Endothelial cell of umbilical vein (primary cell): Measurements from ENCODE around the gene SLC9B1. TPM values are rescaled to one million over a fixed set of nuclear protein-coding genes. Genes with fewer than 3 reads are reported as not detected.

Experiments
- BruUV-seq: library from RNA; stranded (reverse); fragments of 400-500 nt; replicated peaks from 2 replicates; lab custom pipeline; 2021; lab: Mats Ljungman, UMichigan
- CTCF ChIA-PET: fragments of 300-600, 350-600 bp; sonication (Branson Sonifier 250); formaldehyde crosslinking; loops from one replicate; lab custom pipeline; 2021; ENCODE audit warnings: antibody characterized with exemption, inconsistent platforms; lab: Charles Lee
- POLR2A ChIA-PET: fragments of 300-600, 350-600 bp; sonication (Branson Sonifier 250); formaldehyde crosslinking; loops from one replicate; lab custom pipeline; 2021; ENCODE audit warnings: antibody characterized with exemption, inconsistent platforms; lab: Charles Lee
- DNase-seq: peaks from one replicate; pipeline ENCODE4 v3.0.0-alpha.2; 2011; ENCODE audit warnings: low read depth, low spot score
- FAIRE-seq: peaks from 2 replicates; lab custom pipeline; 2011; peaks lifted over from hg19 to GRCh38; lab: Jason Lieb, UNC
- H2AFZ ChIP-seq: 2 replicates; pipeline ENCODE4 v1.6.0; 2012; ENCODE audit warnings: low read depth, low read length, control low read depth, inconsistent platforms
- H3K27ac ChIP-seq: 2 replicates; pipeline ENCODE4 v1.5.1; 2011; ENCODE audit warnings: low read depth, mild to moderate bottlenecking, control low read depth, low read length, moderate library complexity; ENCODE audit not compliant: insufficient read depth
- H3K27me3 ChIP-seq, 2 experiments: 2 replicates each; pipeline versions ENCODE4 v1.6.0 to v1.6.1; 2011; ENCODE audit warnings: low read length in 2 of 2, mixed read lengths in 1 of 2; ENCODE audit not compliant: control insufficient read depth in 2 of 2, insufficient read depth in 2 of 2
- H3K36me3 ChIP-seq, 2 experiments: 2 replicates in 1 of 2; 3 replicates in 1 of 2; pipeline ENCODE4 v1.5.1; 2011; ENCODE audit warnings: low read length in 2 of 2, mild to moderate bottlenecking in 1 of 2, moderate library complexity in 1 of 2; ENCODE audit not compliant: control insufficient read depth in 2 of 2, insufficient read depth in 2 of 2; ENCODE audit errors: extremely low read depth in 1 of 2
- H3K4me1 ChIP-seq: 3 replicates; pipeline ENCODE4 v1.5.1; 2011; ENCODE audit warnings: mild to moderate bottlenecking, low read length; ENCODE audit not compliant: control insufficient read depth, insufficient read depth; ENCODE audit errors: extremely low read depth
- H3K4me2 ChIP-seq: 2 replicates; pipeline ENCODE4 v1.6.1; 2011; ENCODE audit warnings: low read length, control low read depth, mixed read lengths; ENCODE audit not compliant: insufficient read depth
- H3K4me3 ChIP-seq, 3 experiments: fragments of 200-600 bp in 1 of 3; sonication (generic), shearing (Covaris generic) in 1 of 3; replicated peaks in 1 of 3; 2 replicates each; pipeline ENCODE4 v1.5.1; 2011 to 2016; ENCODE audit warnings: control low read depth in 3 of 3, low read length in 3 of 3, mild to moderate bottlenecking in 2 of 3, inconsistent platforms in 1 of 3, low read depth in 1 of 3, moderate library complexity in 1 of 3; ENCODE audit not compliant: insufficient read depth in 1 of 3
- H3K79me2 ChIP-seq: 2 replicates; pipeline ENCODE4 v1.6.0; 2012; ENCODE audit warnings: low read length, inconsistent platforms; ENCODE audit not compliant: control insufficient read depth, insufficient read depth
- H3K9ac ChIP-seq: replicated peaks from 2 replicates; pipeline ENCODE3; 2011; ENCODE audit warnings: low read length, control low read depth; ENCODE audit not compliant: insufficient read depth; ENCODE audit errors: extremely low read depth
- H3K9me1 ChIP-seq: replicated peaks from 3 replicates; pipeline ENCODE4 v1.6.0; 2011; ENCODE audit warnings: mild to moderate bottlenecking, low read length; ENCODE audit not compliant: control insufficient read depth, insufficient read depth; ENCODE audit errors: extremely low read depth
- H3K9me3 ChIP-seq: replicated peaks from 2 replicates; pipeline ENCODE4 v1.5.1; 2012; ENCODE audit warnings: low read length, inconsistent platforms; ENCODE audit not compliant: control insufficient read depth, insufficient read depth
- H4K20me1 ChIP-seq: replicated peaks from 2 replicates; pipeline ENCODE3; 2011; ENCODE audit warnings: mild to moderate bottlenecking, low read length; ENCODE audit not compliant: control insufficient read depth, insufficient read depth; ENCODE audit errors: extremely low read depth
- CTCF ChIP-seq, 2 donors: IDR thresholded peaks; 1 replicate in 1 of 2; 2 replicates in 1 of 2; pipeline ENCODE4 v1.5.1; 2011; ENCODE audit warnings: low read length in 2 of 2, mild to moderate bottlenecking in 2 of 2, moderate library complexity in 2 of 2, control low read depth in 1 of 2, inconsistent platforms in 1 of 2, low read depth in 1 of 2; ENCODE audit not compliant: insufficient read depth in 1 of 2; ENCODE audit errors: extremely low read depth in 1 of 2
- EZH2 ChIP-seq: IDR thresholded peaks from 2 replicates; pipeline ENCODE4 v1.6.1; 2012; ENCODE audit warnings: borderline replicate concordance, low read depth, mild to moderate bottlenecking, moderate library complexity, low read length, inconsistent platforms; ENCODE audit not compliant: severe bottlenecking
- FOS ChIP-seq: IDR thresholded peaks from 2 replicates; pipeline ENCODE4 v1.6.1; 2011; ENCODE audit warnings: mild to moderate bottlenecking, low read length, moderate library complexity, borderline replicate concordance; ENCODE audit not compliant: insufficient read depth
- GATA2 ChIP-seq: IDR thresholded peaks from 2 replicates; pipeline ENCODE4 v1.7.0; 2011; ENCODE audit warnings: low read depth, mild to moderate bottlenecking, moderate library complexity, mixed read lengths, low read length; ENCODE audit not compliant: insufficient read length, insufficient read depth
- JUN ChIP-seq: IDR thresholded peaks from 2 replicates; pipeline ENCODE4 v1.6.1; 2011; ENCODE audit warnings: borderline replicate concordance, low read depth; ENCODE audit not compliant: insufficient read length, insufficient read depth
- MAX ChIP-seq: IDR thresholded peaks from 2 replicates; pipeline ENCODE4 v1.6.1; 2011; ENCODE audit not compliant: insufficient read depth, insufficient read length
- MYC ChIP-seq: IDR thresholded peaks from one replicate; pipeline ENCODE4 v1.6.1; 2011; ENCODE audit warnings: mild to moderate bottlenecking, low read depth, low read length
- POLR2A ChIP-seq: IDR thresholded peaks from 2 replicates; pipeline ENCODE4 v1.6.1; 2012; ENCODE audit warnings: low read depth, mild to moderate bottlenecking, control low read depth, low read length
- POLR2AphosphoS5 ChIP-seq: IDR thresholded peaks from 2 replicates; pipeline ENCODE4 v1.6.1; 2012; ENCODE audit warnings: low read depth, mild to moderate bottlenecking, control low read depth, low read length, moderate library complexity; ENCODE audit not compliant: insufficient read depth
- dilution Hi-C: fragments of 300-500 bp; cut with MboI; formaldehyde crosslinking; loops from one replicate; pipeline ENCODE4 v1.15.0; 2019; ENCODE audit warnings: low sequenced_read_pairs; ENCODE audit not compliant: extremely low pct_ligation_motif_present
- intact Hi-C: fragments of 100-400 bp; cut with micrococcal nuclease; formaldehyde crosslinking; loops from one replicate; pipeline ENCODE4 v1.10.0; 2022
- polyA plus RNA-seq, 4 experiments: library from polyadenylated mRNA; depleted of rRNA in 3 of 4; stranded (reverse) in 3 of 4; unstranded in 1 of 4; fragments of >200 nt; gene quantifications; 2 replicates each; pipeline versions ENCODE4 v1.2.1 to v1.2.3, GENCODE V29; 2011 to 2012; ENCODE audit warnings: missing spikeins in 1 of 4
- total RNA-seq: library from RNA; stranded (reverse); gene quantifications from 2 replicates; pipeline ENCODE4 v1.2.3, GENCODE V29; 2021

Gene SLC9B1
- total and polyA plus RNA-seq, 2 donors (not counting 3 experiments of a cell fraction or from before 2014, with no cell fraction given), result 0.19 to 0.49 TPM

- POLR2A ChIA-PET, result no interaction called here
- Histone ChIP-seq H3K4me2 (no peak overlapping the region), H3K9me1 (no peaks in the 10 kb centered on the region), H3K79me2 (no peaks in the 10 kb centered on the region), H3K27ac (no peak overlapping the region), H4K20me1 (no peaks in the 10 kb centered on the region), H3K4me1 (no peaks in the 10 kb centered on the region), H3K36me3 (peaks cover 0 to 6% of the 10 kb centered on the region in 2 experiments), H2AFZ (no peak overlapping the region), H3K9ac (no peak overlapping the region), H3K27me3 (no peaks in the 10 kb centered on the region), H3K4me3 (no peak overlapping the region), H3K9me3 (no peaks in the 10 kb centered on the region)
- dilution Hi-C loops, result no loop called here
- CTCF ChIA-PET, result interaction anchor here (0.5 to 1.5 kb wide), 13 partner anchors 9 to 739 kb away, joined by 3 to 12 read pairs (median 4); partner anchors contain the start of gene SLC9B2
- FAIRE-seq (no peak), DNase-seq (peak; percentile 44)
- TF ChIP-seq FOS, result no peak
- TF ChIP-seq CTCF (IDR thresholded peaks at IDR 0.05; ENCODE audit: extremely low read depth in 1 of 2, insufficient read depth in 1 of 2, low read depth in 1 of 2, low read length in 2 of 2), result peak; percentile 57 to 67
- intact Hi-C loops, result loop anchor here (2.0 to 5.0 kb wide), 2 partner anchors 28 to 46 kb away; no protein-coding TSS in a partner anchor
- no TSS peak for BruUV-seq
These were observed 27.1 kb upstream of the SLC9B1 start for GRCh38 chr4:103046416-103047290.

GRCh38 chr4:103044183-103044582 lies 24.7 kb upstream of the SLC9B1 start:
- no peaks in the 10 kb centered on the region for H3K9me3 ChIP-seq
- FAIRE-seq (no peak), DNase-seq (no peak)
- H4K20me1 ChIP-seq, result no peaks in the 10 kb centered on the region
- peaks cover 0 to 2% of the 10 kb centered on the region in 2 experiments for H3K36me3 ChIP-seq
- POLR2A ChIA-PET, result no interaction called here
- no peaks in the 10 kb centered on the region for H3K27me3 ChIP-seq
- intact Hi-C loops, result no loop called here
- dilution Hi-C loops, result no loop called here
- TF ChIP-seq EZH2, result no peak
- no peak for TF ChIP-seq GATA2
- TF ChIP-seq FOS, result no peak
- no peak for TF ChIP-seq MYC
- no peak for TF ChIP-seq MAX
- no peak for TF ChIP-seq POLR2AphosphoS5
- no peak for TF ChIP-seq POLR2A
- no peak for TF ChIP-seq JUN
- TF ChIP-seq CTCF (IDR thresholded peaks at IDR 0.05; ENCODE audit: extremely low read depth in 1 of 2, insufficient read depth in 1 of 2, low read depth in 1 of 2, low read length in 2 of 2), result no peak
- no peaks in the 10 kb centered on the region for H3K9me1 ChIP-seq
- H3K9ac ChIP-seq, result no peak overlapping the region
- H3K27ac ChIP-seq, result no peak overlapping the region
- CTCF ChIA-PET, result interaction anchor here (1.0 to 1.8 kb wide), 6 partner anchors 8 to 423 kb away, joined by 3 to 9 read pairs (median 4); partner anchors contain the start of gene BDH2
- H2AFZ ChIP-seq, result no peak overlapping the region
- no peaks in the 10 kb centered on the region for H3K79me2 ChIP-seq
- H3K4me1 ChIP-seq, result no peaks in the 10 kb centered on the region
- BruUV-seq, result no TSS peak
- no peak overlapping the region for H3K4me3 ChIP-seq
- H3K4me2 ChIP-seq, result no peak overlapping the region
